Activated CD4-positive, alpha-beta T cell treated with anti-CD3 and anti-CD28 coated beads for 4 hours (primary cell): ENCODE measurements around the gene BACE2.
"Not testable (repeated sequence)": the region's sequence is repeated elsewhere in the genome, so short reads cannot be mapped to it uniquely, and the experiment has no call there.

Experiments
- DNase-seq, 2 donors: peaks; one replicate each; pipeline ENCODE4 v3.0.0-alpha.2; 2020

BACE2 gene

GRCh38 chr21:41186755-41187536, 19.0 kb downstream of the BACE2 start:
- DNase-seq: no peak

GRCh38 chr21:41187537-41188025, 19.6 kb downstream of the BACE2 start:
- no peak for DNase-seq

GRCh38 chr21:41188486-41189149, 20.7 kb downstream of the BACE2 start:
- no peak for DNase-seq

- no peak for DNase-seq
These were observed 21.3 kb downstream of the BACE2 start for GRCh38 chr21:41189150-41189745.

- DNase-seq: not testable (repeated sequence)
These were observed 24.6 kb downstream of the BACE2 start for GRCh38 chr21:41192552-41192951.

GRCh38 chr21:41195311-41195710, 27.4 kb downstream of the BACE2 start:
- DNase-seq: no peak

GRCh38 chr21:41196993-41197392, 29.0 kb downstream of the BACE2 start:
- no peak for DNase-seq

- no peak for DNase-seq
These were observed 29.6 kb downstream of the BACE2 start for GRCh38 chr21:41197582-41197981.

GRCh38 chr21:41198647-41199046, 30.7 kb downstream of the BACE2 start:
- DNase-seq: not testable (repeated sequence)

- DNase-seq: no peak
These were observed 31.2 kb downstream of the BACE2 start for GRCh38 chr21:41199123-41199522.

- DNase-seq: no peak
These were observed 31.6 kb downstream of the BACE2 start for GRCh38 chr21:41199588-41199987.

GRCh38 chr21:41201385-41201784, 33.4 kb downstream of the BACE2 start:
- DNase-seq: no peak

GRCh38 chr21:41204736-41205135, 36.8 kb downstream of the BACE2 start:
- DNase-seq: no peak

- DNase-seq: no peak
These were observed 39.7 kb downstream of the BACE2 start for GRCh38 chr21:41207401-41208375.

- DNase-seq: no peak
These were observed 40.4 kb downstream of the BACE2 start for GRCh38 chr21:41208376-41208763.

GRCh38 chr21:41209016-41209619, 41.2 kb downstream of the BACE2 start:
- DNase-seq: no peak

GRCh38 chr21:41210426-41211059, 42.6 kb downstream of the BACE2 start:
- DNase-seq: no peak

GRCh38 chr21:41211060-41211805, 43.3 kb downstream of the BACE2 start:
- no peak for DNase-seq

- DNase-seq: no peak
These were observed 45.1 kb downstream of the BACE2 start for GRCh38 chr21:41213021-41213420.

GRCh38 chr21:41215856-41216408, 48.0 kb downstream of the BACE2 start:
- DNase-seq: no peak

- DNase-seq: no peak
These were observed 48.5 kb downstream of the BACE2 start for GRCh38 chr21:41216486-41216885.
